Measurements from ENCODE around the gene CAMTA1. TPM values are rescaled to one million over a fixed set of nuclear protein-coding genes. Genes with fewer than 3 reads are reported as not detected.

CAMTA1 gene
- total RNA-seq, 1 experiment from 2014 or later: 50.3 TPM

DNA sequence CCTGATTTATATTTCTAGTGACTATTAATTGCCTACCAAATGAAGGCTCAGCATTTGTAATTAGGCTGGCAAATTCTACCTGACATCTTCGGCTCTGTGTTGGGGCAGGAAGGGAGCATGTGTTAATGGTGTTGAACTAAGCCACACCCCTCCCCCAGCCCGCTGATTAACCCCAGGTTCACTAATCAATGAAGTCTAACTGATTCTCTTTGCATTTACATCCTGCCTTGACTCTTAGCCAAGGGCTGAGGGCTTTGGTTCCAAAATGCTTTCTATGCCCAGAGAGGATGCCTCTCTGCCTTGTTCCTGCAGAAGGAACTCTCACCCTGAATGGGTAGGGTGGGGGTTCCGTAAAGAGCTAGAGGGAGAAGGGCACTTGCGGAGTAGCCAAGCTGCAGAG, 393.1 kb downstream of the CAMTA1 start:
- Mint-ChIP-seq H3K36me3 (ENCODE audit: insufficient read depth, unreplicated experiment) (no peaks in the 10 kb centered on the region), H3K4me3 (ENCODE audit: low read depth, unreplicated experiment) (no peak overlapping the region), H3K4me1 (ENCODE audit: low read depth, unreplicated experiment) (no peaks in the 10 kb centered on the region), H3K27me3 (ENCODE audit: unreplicated experiment) (peaks cover 47% of the 10 kb centered on the region), H3K27ac (ENCODE audit: unreplicated experiment) (no peak overlapping the region), H3K9me3 (ENCODE audit: low read depth, unreplicated experiment) (no peaks in the 10 kb centered on the region)
- no peak for DNase-seq
- TF ChIP-seq, protein P1, sequence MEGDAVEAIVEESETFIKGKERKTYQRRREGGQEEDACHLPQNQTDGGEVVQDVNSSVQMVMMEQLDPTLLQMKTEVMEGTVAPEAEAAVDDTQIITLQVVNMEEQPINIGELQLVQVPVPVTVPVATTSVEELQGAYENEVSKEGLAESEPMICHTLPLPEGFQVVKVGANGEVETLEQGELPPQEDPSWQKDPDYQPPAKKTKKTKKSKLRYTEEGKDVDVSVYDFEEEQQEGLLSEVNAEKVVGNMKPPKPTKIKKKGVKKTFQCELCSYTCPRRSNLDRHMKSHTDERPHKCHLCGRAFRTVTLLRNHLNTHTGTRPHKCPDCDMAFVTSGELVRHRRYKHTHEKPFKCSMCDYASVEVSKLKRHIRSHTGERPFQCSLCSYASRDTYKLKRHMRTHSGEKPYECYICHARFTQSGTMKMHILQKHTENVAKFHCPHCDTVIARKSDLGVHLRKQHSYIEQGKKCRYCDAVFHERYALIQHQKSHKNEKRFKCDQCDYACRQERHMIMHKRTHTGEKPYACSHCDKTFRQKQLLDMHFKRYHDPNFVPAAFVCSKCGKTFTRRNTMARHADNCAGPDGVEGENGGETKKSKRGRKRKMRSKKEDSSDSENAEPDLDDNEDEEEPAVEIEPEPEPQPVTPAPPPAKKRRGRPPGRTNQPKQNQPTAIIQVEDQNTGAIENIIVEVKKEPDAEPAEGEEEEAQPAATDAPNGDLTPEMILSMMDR (IDR thresholded peaks at IDR 0.05; ENCODE audit: unreplicated experiment): no peak
- intact Hi-C loops (cut with micrococcal nuclease; ENCODE audit: unreplicated experiment): no loop called here
- CTCF ChIA-PET: no interaction called here
- BruUV-seq (replicated peaks): no TSS peak

DNA sequence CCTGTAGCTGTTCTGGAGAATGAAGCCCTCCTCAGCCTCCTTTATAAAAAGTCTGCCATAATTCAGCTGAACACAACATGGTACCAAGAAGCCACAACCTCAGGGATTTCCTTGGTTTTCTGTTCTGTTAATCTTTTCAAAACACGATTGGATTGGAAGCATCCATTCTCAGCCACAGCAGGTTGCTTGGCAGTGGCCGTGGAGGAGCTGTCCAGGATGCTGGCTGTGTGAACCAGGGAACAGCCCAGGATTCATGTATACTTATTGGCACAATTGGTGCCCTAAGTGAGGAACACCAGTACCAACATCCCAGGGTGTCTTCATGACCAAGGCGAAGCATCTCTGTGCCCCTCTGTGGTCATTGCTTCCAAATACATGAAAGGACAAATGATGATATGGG, 393.5 kb downstream of the CAMTA1 start:
- no TSS peak for BruUV-seq (replicated peaks)
- intact Hi-C loops (cut with micrococcal nuclease; ENCODE audit: unreplicated experiment): no loop called here
- no peak for DNase-seq
- TF ChIP-seq, protein P1 (IDR thresholded peaks at IDR 0.05; ENCODE audit: unreplicated experiment): no peak
- Mint-ChIP-seq H3K27ac (ENCODE audit: unreplicated experiment) (no peak overlapping the region), H3K9me3 (ENCODE audit: low read depth, unreplicated experiment) (no peaks in the 10 kb centered on the region), H3K4me1 (ENCODE audit: low read depth, unreplicated experiment) (no peaks in the 10 kb centered on the region), H3K4me3 (ENCODE audit: low read depth, unreplicated experiment) (no peak overlapping the region), H3K27me3 (ENCODE audit: unreplicated experiment) (peaks cover 51% of the 10 kb centered on the region), H3K36me3 (ENCODE audit: insufficient read depth, unreplicated experiment) (no peaks in the 10 kb centered on the region)
- CTCF ChIA-PET: no interaction called here

DNA sequence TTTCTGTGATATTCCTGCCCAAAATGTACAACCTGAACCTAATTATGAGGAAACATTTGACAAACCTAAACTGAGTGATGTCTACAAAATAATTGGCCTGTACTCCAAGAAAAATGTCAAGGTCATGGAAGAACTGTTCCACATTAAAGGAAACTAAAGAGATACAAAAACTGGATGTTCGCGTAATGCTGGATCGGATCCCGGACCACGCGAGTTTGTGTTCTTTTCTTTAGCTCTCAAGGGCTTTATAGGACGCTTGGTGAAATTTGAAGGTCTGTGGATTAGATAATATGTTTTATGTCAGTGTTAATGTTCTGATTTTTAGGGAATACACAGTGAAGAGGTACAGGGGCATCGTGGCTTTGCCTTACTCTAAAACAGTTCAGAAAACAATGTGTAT, 400.5 kb downstream of the CAMTA1 start:
- CTCF ChIA-PET: no interaction called here
- peaks cover 75% of the 10 kb centered on the region for H3K27me3 Mint-ChIP-seq (ENCODE audit: unreplicated experiment)
- H3K36me3 Mint-ChIP-seq (ENCODE audit: insufficient read depth, unreplicated experiment): no peaks in the 10 kb centered on the region
- BruUV-seq (replicated peaks): no TSS peak
- H3K9me3 Mint-ChIP-seq (ENCODE audit: low read depth, unreplicated experiment): no peaks in the 10 kb centered on the region
- intact Hi-C loops (cut with micrococcal nuclease; ENCODE audit: unreplicated experiment): no loop called here
- DNase-seq: no peak
- TF ChIP-seq, protein P1 (IDR thresholded peaks at IDR 0.05; ENCODE audit: unreplicated experiment): no peak
- no peak overlapping the region for H3K4me3 Mint-ChIP-seq (ENCODE audit: low read depth, unreplicated experiment)
- H3K4me1 Mint-ChIP-seq (ENCODE audit: low read depth, unreplicated experiment): no peaks in the 10 kb centered on the region
- no peak overlapping the region for H3K27ac Mint-ChIP-seq (ENCODE audit: unreplicated experiment)

DNA sequence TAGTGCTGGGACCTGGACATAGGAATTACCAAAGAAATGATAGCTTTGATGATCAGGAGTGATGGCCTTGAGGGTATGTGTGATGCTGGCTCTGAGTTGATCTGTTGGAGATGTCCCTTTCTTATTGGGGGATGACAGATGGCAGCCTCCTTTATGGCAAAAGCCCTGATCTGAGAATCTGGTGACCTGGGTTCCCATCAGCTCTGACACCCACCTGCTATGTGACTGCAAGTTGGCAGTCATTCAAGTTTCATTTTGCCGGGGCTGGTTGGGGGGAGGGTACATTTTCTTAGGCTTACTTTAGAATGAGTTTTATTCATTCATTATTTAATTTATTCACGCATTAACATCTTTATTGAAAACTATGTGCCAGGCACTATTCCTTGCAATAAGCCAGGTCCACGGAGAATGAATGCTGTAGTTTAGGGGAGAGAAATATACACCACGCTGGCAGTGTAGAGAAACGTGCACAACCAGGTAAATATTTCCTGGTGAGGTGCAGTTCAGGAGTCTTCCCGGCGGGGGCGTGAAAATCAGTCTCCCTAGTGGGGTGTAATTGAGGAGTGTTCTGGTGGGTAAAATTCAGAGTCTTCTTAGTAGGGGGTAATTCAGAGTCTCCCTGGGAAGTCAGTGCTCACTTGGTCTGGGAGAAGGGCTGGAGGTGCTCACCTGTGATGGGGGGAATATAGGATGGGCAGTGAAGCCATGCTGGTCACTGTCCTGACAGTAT, 401.3 kb downstream of the CAMTA1 start:
- H3K27me3 Mint-ChIP-seq (ENCODE audit: unreplicated experiment): peaks cover 76% of the 10 kb centered on the region

More for the DNA sequence above, 401.3 kb downstream of the CAMTA1 start:
- intact Hi-C loops (cut with micrococcal nuclease; ENCODE audit: unreplicated experiment): no loop called here
- no peaks in the 10 kb centered on the region for H3K9me3 Mint-ChIP-seq (ENCODE audit: low read depth, unreplicated experiment)
- H3K4me1 Mint-ChIP-seq (ENCODE audit: low read depth, unreplicated experiment): no peaks in the 10 kb centered on the region
- CTCF ChIA-PET: no interaction called here
- TF ChIP-seq, protein P1 (IDR thresholded peaks at IDR 0.05; ENCODE audit: unreplicated experiment): no peak
- no peak overlapping the region for H3K4me3 Mint-ChIP-seq (ENCODE audit: low read depth, unreplicated experiment)
- no peak overlapping the region for H3K27ac Mint-ChIP-seq (ENCODE audit: unreplicated experiment)
- DNase-seq: peak; percentile 8
- H3K36me3 Mint-ChIP-seq (ENCODE audit: insufficient read depth, unreplicated experiment): no peaks in the 10 kb centered on the region
- BruUV-seq (replicated peaks): no TSS peak
